Osteocyte (in vitro differentiated cells): ENCODE data around the gene RPS6KC1. TPM values are rescaled to one million over a fixed set of nuclear protein-coding genes. Genes with fewer than 3 reads are reported as not detected.
"Not testable (repeated sequence)": the region's sequence is repeated elsewhere in the genome, so short reads cannot be mapped to it uniquely, and the experiment has no call there.

Source experiments
- DNase-seq: peaks from one replicate; pipeline ENCODE4 v3.0.0; 2021; ENCODE audit warnings: mixed read lengths; ENCODE audit not compliant: unreplicated experiment; ENCODE audit errors: extremely low spot score
- H3K27ac Mint-ChIP-seq: one replicate; pipeline ENCODE4 v1.8.0; 2021; ENCODE audit warnings: mild to moderate bottlenecking, mixed read lengths; ENCODE audit not compliant: unreplicated experiment
- H3K27me3 Mint-ChIP-seq: one replicate; pipeline ENCODE4 v1.8.0; 2021; ENCODE audit warnings: mixed read lengths; ENCODE audit not compliant: unreplicated experiment
- H3K36me3 Mint-ChIP-seq: one replicate; pipeline ENCODE4 v1.8.0; 2021; ENCODE audit warnings: mixed read lengths; ENCODE audit not compliant: unreplicated experiment
- H3K4me1 Mint-ChIP-seq: one replicate; pipeline ENCODE4 v1.8.0; 2021; ENCODE audit warnings: mixed read lengths; ENCODE audit not compliant: unreplicated experiment
- H3K4me3 Mint-ChIP-seq: one replicate; pipeline ENCODE4 v1.8.0; 2021; ENCODE audit warnings: mild to moderate bottlenecking, moderate library complexity, mixed read lengths; ENCODE audit not compliant: unreplicated experiment
- H3K9me3 Mint-ChIP-seq: one replicate; pipeline ENCODE4 v1.8.0; 2021; ENCODE audit warnings: mixed read lengths; ENCODE audit not compliant: unreplicated experiment
- total RNA-seq: library from RNA; stranded (reverse); gene quantifications from 2 replicates; pipeline ENCODE4 v1.2.1, GENCODE V29; 2021
- TF ChIP-seq, protein P1 (sequence below): fragments of 200-600 bp; sonication (generic); IDR thresholded peaks from 2 replicates; pipeline ENCODE4 v1.5.0; 2021; ENCODE audit warnings: antibody characterized with exemption, mild to moderate bottlenecking, moderate library complexity

The RPS6KC1 gene
- total RNA-seq, 1 donor from 2014 or later: 19.6 TPM

DNA sequence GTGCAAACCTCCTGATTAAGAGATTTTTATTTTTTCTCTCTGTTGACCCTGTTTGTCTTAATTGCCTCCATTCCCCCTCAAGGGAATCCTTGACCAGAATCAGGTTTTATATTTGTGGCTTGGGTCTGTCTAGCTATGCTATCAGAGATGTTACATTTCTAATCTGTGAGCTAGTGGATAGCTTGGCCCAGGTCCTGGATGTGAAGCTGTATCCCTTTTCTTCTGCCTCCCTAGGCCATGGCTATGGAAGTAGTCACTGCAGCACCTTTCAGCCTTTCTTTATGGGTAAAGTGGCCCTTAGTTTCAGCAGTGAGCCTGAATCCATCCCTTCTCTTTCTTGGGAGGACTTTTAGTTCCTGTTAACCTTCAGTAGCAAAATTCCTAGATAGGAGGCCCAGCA lies 18.4 kb upstream of the RPS6KC1 start:
- no peak overlapping the region for H3K27ac Mint-ChIP-seq

DNA sequence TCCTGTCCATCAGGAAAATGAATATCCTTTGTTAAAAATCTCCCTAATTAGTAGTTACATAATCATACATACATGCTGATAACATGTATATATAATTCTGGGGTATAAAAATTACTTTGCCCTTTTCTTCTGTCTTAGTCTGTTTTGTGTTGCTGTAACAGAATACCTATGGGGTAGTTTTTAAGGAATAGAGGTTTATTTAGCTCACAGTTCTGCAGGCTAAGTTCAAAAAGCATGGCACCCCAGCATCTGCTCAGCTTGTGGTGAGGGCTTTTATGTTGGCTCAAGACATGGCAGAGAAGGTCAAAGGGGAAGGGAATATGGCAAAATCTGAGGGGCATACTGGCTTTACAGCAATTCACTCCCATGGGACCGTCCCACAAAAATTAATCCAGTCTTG lies 16.3 kb upstream of the RPS6KC1 start:
- no peaks in the 10 kb centered on the region for H3K4me1 Mint-ChIP-seq
- no peak overlapping the region for H3K27ac Mint-ChIP-seq
- TF ChIP-seq, protein P1, sequence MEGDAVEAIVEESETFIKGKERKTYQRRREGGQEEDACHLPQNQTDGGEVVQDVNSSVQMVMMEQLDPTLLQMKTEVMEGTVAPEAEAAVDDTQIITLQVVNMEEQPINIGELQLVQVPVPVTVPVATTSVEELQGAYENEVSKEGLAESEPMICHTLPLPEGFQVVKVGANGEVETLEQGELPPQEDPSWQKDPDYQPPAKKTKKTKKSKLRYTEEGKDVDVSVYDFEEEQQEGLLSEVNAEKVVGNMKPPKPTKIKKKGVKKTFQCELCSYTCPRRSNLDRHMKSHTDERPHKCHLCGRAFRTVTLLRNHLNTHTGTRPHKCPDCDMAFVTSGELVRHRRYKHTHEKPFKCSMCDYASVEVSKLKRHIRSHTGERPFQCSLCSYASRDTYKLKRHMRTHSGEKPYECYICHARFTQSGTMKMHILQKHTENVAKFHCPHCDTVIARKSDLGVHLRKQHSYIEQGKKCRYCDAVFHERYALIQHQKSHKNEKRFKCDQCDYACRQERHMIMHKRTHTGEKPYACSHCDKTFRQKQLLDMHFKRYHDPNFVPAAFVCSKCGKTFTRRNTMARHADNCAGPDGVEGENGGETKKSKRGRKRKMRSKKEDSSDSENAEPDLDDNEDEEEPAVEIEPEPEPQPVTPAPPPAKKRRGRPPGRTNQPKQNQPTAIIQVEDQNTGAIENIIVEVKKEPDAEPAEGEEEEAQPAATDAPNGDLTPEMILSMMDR: no peak
- DNase-seq: no peak
- peaks cover 52% of the 10 kb centered on the region for H3K27me3 Mint-ChIP-seq
- no peaks in the 10 kb centered on the region for H3K9me3 Mint-ChIP-seq
- H3K36me3 Mint-ChIP-seq: no peaks in the 10 kb centered on the region
- no peak overlapping the region for H3K4me3 Mint-ChIP-seq

More for the DNA sequence above, 18.4 kb upstream of the RPS6KC1 start:
- H3K27me3 Mint-ChIP-seq: peaks cover 66% of the 10 kb centered on the region
- no peaks in the 10 kb centered on the region for H3K36me3 Mint-ChIP-seq
- no peaks in the 10 kb centered on the region for H3K9me3 Mint-ChIP-seq
- TF ChIP-seq, protein P1: no peak
- no peak for DNase-seq
- H3K4me1 Mint-ChIP-seq: no peaks in the 10 kb centered on the region
- H3K4me3 Mint-ChIP-seq: no peak overlapping the region

GRCh38 chr1:213035573-213035972 lies 15.5 kb upstream of the RPS6KC1 start:
- Mint-ChIP-seq H3K36me3 (no peaks in the 10 kb centered on the region), H3K27ac (no peak overlapping the region), H3K4me1 (no peaks in the 10 kb centered on the region), H3K4me3 (no peak overlapping the region), H3K27me3 (peaks cover 46% of the 10 kb centered on the region), H3K9me3 (no peaks in the 10 kb centered on the region)
- no peak for DNase-seq
- TF ChIP-seq, protein P1: no peak

DNA sequence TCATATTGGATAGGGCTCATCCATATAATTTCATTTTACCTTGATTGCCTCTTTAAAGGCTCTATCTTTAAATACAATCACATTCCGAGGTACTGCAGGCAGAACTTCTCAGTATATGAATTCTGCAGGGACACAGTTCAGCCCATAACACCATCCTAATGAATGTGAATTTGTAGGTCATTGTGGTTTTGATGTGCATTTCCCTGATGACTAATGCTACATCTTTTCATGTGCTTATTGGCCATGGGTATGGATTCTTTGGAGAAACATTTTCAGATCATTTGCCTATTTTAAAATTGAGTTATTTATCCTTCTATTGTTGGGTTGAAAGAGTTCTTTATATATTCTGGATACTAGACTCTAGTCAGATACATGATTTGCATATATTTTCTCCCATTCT lies 9.6 kb upstream of the RPS6KC1 start:
- peaks cover 26% of the 10 kb centered on the region for H3K27me3 Mint-ChIP-seq
- no peaks in the 10 kb centered on the region for H3K9me3 Mint-ChIP-seq
- DNase-seq: no peak
- no peaks in the 10 kb centered on the region for H3K36me3 Mint-ChIP-seq
- H3K27ac Mint-ChIP-seq: no peak overlapping the region
- TF ChIP-seq, protein P1: no peak
- no peak overlapping the region for H3K4me3 Mint-ChIP-seq
- H3K4me1 Mint-ChIP-seq: no peaks in the 10 kb centered on the region

DNA sequence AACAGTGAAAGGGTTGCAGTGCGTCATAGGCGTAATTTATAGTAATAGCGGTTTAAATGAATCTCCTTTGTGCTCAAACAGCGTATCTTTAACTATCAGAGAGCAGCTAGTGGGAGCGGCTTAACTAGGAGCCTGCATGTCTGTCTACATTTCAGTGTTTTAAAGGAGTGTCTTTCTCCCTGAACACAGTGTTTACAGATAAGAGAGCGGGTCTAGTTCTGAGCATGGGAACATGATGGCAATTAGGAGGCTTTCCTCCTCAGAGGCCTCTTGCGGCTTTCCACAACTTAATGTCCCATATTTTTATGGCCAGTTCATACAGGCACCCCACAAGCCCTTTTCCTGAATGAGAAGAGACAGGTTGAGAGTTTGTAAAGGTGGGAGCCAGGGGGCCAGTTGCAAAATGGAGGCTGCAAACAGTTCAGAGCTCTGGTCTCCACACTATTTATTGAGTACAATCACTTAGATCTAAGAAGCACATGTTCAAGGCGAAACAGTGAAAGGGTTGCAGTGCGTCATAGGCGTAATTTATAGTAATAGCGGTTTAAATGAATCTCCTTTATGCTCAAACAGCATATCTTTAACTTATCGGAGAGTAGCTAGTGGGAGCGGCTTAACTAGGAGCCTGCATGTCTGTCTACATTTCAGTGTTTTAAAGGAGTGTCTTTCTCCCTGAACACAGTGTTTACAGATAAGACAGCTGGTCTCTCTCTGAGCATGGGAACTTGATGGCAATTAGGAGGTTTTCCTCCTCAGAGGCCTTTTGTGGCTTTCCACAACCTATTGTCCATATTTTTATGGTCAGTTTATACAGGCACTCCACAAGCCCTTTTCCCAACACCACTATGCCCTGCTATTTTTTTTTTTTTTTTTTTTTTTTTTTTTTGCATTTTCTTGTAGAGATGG lies 5.5 kb upstream of the RPS6KC1 start:
- not testable (repeated sequence) for H3K36me3 Mint-ChIP-seq, H3K27ac Mint-ChIP-seq, H3K9me3 Mint-ChIP-seq, H3K4me1 Mint-ChIP-seq, DNase-seq, H3K4me3 Mint-ChIP-seq
- H3K27me3 Mint-ChIP-seq: peaks cover 22% of the 10 kb centered on the region
